ENCODE results near the gene ZBED4. TPM values are rescaled to one million over a fixed set of nuclear protein-coding genes. Genes with fewer than 3 reads are reported as not detected.

ZBED4 gene
- total RNA-seq, 1 experiment from 2014 or later, result 18.9 TPM

DNA sequence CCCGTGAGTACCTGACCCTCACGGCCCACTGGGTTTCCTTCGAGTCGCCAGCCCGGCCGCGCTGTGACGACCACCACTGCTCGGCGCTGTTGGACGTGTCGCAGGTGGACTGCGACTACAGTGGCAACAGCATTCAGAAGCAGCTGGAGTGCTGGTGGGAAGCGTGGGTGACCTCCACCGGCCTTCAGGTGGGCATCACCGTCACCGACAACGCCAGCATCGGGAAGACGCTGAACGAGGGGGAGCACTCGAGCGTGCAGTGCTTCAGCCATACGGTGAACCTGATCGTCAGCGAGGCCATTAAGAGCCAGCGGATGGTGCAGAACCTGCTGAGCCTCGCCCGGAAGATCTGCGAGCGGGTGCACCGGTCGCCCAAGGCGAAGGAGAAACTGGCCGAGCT is 32.2 kb downstream of the ZBED4 start:
- DNase-seq (ENCODE audit: low read depth, low spot score), result no peak
- in situ Hi-C loops (cut with HindIII; ENCODE audit: low pct_unique_long_range_greater_than_20kb, low sequenced_read_pairs), result no loop called here

DNA sequence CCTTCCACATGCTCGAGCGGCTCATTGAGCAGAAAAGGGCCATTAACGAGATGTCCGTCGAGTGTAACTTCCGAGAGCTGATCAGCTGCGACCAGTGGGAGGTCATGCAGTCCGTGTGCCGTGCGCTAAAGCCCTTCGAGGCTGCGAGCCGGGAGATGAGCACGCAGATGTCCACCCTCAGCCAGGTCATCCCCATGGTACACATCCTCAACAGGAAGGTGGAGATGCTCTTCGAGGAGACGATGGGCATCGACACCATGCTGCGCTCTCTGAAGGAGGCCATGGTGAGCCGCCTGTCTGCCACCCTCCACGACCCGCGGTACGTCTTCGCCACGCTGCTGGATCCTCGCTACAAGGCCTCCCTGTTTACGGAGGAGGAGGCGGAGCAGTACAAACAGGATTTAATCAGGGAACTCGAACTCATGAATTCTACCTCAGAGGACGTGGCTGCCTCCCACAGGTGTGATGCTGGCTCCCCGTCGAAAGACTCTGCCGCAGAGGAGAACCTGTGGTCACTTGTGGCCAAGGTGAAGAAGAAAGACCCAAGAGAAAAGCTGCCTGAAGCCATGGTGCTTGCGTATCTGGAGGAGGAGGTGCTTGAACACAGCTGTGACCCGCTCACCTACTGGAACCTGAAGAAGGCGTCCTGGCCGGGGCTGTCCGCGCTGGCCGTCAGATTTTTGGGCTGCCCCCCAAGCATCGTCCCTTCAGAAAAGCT is 32.9 kb downstream of the ZBED4 start:
- in situ Hi-C loops (cut with HindIII; ENCODE audit: low pct_unique_long_range_greater_than_20kb, low sequenced_read_pairs), result no loop called here
- no peak for DNase-seq (ENCODE audit: low read depth, low spot score)

DNA sequence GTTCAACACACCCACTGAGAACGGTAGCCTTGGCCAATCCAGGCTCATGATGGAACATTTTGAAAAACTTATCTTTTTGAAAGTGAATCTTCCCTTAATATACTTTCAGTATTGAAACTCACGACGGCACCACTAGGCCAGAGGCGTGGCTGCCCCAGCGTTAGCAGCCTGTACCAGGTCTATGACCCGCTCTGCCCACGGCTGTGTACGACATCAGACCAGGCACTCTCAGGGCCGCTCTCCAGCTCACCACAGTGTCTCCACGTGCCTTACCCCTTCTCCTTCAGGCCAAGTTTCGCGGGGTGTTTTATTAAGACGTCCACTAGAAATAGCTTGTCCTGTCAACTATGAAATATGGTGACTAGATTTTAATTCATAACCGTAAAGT is 33.4 kb downstream of the ZBED4 start:
- no peak for DNase-seq (ENCODE audit: low read depth, low spot score)
- in situ Hi-C loops (cut with HindIII; ENCODE audit: low pct_unique_long_range_greater_than_20kb, low sequenced_read_pairs), result no loop called here

DNA sequence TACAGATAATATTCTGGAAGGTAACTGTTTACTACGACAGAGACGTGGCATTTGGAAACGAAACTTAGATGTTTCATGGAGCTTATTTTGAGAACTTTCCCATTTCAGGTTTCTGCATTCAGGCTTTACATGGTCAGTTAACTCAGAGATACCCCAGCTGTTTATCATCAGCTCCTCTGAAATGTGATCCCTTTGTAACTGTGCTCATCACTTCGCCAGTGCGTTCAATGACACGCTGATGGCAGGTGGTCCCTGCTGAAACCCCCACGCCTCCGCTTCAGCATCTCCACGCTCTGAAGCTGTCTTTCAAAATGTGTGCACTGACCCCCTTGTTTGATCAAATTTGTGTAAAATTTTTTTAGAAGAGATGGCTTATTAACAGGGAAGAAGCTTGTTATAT is 34.1 kb downstream of the ZBED4 start:
- in situ Hi-C loops (cut with HindIII; ENCODE audit: low pct_unique_long_range_greater_than_20kb, low sequenced_read_pairs), result no loop called here
- no peak for DNase-seq (ENCODE audit: low read depth, low spot score)

DNA sequence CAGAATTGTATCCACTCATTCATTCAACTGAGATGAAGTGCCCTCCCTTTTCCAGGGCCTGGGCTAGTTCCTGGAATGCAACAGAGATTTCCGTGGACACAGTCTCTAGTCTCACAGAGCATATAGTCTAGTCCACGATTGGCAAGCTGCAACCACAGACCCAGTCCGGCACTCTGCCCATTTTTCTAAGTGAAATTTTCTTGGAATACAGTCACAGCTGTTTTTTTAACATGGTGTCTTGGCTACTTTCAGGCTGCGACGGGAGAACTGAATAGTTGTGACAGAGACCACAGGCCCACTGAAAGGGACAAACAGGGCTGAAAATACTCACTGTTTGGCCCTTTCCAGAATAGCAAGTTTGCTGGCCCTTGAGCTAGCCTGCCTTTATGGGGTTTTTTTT is 35.4 kb downstream of the ZBED4 start:
- DNase-seq (ENCODE audit: low read depth, low spot score), result no peak
- in situ Hi-C loops (cut with HindIII; ENCODE audit: low pct_unique_long_range_greater_than_20kb, low sequenced_read_pairs), result no loop called here

DNA sequence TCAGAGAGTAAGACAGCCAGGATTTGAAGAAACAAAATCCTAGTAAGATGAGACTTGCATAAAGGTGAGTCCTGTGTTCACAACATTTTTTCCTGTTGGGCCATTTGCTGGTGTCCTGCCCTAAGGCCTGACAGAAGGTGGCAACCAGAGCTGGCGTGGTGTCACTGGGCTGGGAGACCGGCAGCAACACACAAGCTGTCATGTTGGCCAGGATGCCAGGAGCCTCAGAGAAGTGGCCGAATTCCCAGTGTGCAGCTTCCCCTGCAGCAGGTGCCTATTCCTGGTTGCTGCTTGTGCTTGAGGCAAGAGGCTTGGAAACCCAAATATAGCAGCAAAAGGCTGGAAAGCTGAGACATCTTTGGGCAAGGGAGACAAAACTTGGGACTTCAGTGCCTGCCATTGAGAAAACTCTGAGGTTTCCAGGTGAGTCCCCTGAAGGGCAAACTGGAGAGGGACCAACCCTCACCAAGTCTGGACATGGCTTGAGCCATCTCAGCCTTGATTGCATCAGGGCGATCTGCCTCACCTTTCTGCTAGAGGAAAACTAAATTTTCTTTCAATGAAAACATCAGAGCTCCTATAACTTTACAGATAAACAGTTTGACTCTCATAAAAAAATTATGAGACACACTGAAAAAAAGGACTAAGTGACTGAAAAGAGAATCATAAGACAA is 38.7 kb downstream of the ZBED4 start:
- DNase-seq (ENCODE audit: low read depth, low spot score), result no peak
- in situ Hi-C loops (cut with HindIII; ENCODE audit: low pct_unique_long_range_greater_than_20kb, low sequenced_read_pairs), result no loop called here

DNA sequence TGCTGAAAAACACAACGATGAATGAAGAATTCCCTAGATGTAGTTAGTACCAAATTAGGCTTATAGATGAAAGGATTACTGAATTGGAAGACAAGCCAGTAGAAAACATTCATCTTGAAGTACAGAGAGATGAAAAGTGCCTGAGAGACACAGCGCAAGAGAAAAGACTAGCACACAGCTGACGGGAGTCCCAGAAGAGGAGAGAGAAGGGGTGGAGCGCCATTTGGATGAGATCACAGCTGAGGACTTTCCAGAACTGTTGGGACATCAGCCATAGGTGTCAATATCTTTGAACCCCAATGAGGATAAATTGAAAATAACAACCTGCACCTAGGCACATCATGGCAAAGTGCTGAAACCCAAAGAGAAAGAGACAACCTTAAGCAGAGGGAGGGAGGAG is 39.4 kb downstream of the ZBED4 start:
- no peak for DNase-seq (ENCODE audit: low read depth, low spot score)
- in situ Hi-C loops (cut with HindIII; ENCODE audit: low pct_unique_long_range_greater_than_20kb, low sequenced_read_pairs), result no loop called here

DNA sequence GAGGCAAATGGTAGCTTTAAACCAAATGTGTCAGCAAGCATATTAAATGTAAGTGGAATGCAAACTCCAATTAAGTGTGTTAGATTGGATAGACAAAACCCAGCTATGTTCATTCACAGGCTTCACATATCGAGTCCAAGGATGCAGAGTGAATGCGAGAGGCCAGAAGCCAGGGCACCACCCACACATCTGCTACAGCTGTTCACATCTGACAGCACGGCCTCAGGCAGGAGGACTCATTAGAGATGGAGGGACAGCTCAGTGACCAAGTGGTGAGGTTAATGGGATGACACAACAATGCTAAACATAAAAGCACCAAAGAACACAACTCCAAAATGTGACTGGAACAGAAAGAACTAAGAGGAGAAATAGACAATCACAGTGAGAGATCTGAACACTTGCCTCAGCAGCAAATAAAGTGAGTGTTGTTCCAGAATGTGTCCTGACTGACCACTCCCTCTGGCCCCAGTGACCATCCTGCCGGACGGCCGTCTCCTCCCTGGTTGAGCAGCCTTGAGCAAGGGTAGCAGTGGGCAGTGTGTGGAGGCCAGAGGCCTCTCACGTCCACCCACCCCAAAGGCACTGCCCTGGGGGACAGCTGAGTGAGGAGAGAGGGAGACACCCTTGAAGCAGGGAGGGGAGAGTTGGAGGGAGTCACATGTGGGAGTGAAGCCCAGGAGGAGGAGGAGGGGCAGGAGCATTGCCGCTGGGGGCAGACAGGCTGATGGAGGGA is 40.8 kb downstream of the ZBED4 start:
- no peak for DNase-seq (ENCODE audit: low read depth, low spot score)
- in situ Hi-C loops (cut with HindIII; ENCODE audit: low pct_unique_long_range_greater_than_20kb, low sequenced_read_pairs), result no loop called here

DNA sequence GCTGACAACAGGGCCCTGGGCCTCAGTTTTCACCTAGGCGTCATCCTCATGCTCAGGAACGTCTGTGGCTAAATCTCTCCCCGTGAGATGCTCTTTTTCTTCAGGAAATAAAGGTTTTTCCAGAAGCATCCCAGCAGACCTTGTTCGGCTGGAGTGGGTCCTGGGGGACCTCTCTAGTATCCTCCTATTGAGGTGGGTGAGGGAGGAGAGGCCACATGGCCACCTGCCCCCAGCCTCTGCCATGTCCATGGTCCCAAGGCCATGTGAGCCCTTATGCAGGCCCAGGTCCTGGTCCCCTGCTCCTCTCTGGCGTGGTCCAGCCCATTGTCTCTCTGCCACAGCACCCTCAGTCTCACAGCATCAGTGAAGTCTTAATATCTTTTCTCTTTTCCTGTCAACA is 42.6 kb downstream of the ZBED4 start:
- in situ Hi-C loops (cut with HindIII; ENCODE audit: low pct_unique_long_range_greater_than_20kb, low sequenced_read_pairs), result no loop called here
- no peak for DNase-seq (ENCODE audit: low read depth, low spot score)

DNA sequence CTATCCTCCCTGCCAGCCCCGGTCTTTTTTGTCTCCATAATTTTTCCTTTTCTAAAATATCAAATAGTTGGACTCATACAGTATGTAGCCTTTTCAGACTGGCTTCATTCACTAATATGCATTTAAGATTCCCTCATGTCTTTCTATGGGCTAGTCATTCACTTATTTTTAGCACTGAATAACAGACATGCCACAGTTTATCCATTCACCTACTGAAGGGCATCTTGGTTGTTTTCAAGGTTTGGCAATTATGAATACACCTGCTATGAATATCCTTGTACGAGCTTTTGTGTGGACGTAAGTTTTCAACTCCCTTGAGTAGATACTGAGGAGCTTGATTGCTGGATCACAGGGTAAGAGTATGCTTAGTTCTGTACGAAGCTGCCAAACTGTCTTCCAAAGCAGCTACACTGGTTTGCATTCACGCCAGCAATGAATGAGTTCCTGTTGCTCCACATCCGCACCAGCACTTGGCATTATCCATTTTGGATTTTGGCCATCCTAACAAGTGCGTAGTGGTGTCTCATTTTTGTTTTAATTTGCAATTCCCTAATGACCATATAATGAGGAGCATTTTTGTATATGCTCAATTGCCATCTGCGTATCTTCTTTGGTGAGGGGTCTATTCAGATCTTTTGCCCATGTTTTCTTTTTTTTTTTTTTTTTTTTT is 43.5 kb downstream of the ZBED4 start:
- in situ Hi-C loops (cut with HindIII; ENCODE audit: low pct_unique_long_range_greater_than_20kb, low sequenced_read_pairs), result no loop called here
- DNase-seq (ENCODE audit: low read depth, low spot score), result no peak

DNA sequence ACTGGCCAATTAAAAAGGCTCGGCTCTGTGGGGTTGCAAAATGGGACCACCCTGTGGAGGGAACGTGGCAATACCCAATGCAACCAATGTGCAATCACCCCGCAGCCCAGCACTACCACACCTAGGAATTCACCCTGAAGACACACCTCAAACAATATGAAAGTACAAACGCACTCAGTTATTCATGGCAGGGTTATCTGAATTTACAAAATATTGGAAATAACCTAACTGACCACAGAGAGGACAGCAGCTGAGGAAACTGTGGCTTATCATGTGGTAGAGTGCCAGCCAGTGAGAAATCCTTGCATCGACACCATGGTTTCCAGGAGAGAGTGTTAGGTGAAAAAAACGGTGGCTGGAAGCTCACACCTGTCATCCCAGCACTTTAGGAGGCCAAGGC is 45.9 kb downstream of the ZBED4 start:
- in situ Hi-C loops (cut with HindIII; ENCODE audit: low pct_unique_long_range_greater_than_20kb, low sequenced_read_pairs), result no loop called here
- DNase-seq (ENCODE audit: low read depth, low spot score), result no peak

DNA sequence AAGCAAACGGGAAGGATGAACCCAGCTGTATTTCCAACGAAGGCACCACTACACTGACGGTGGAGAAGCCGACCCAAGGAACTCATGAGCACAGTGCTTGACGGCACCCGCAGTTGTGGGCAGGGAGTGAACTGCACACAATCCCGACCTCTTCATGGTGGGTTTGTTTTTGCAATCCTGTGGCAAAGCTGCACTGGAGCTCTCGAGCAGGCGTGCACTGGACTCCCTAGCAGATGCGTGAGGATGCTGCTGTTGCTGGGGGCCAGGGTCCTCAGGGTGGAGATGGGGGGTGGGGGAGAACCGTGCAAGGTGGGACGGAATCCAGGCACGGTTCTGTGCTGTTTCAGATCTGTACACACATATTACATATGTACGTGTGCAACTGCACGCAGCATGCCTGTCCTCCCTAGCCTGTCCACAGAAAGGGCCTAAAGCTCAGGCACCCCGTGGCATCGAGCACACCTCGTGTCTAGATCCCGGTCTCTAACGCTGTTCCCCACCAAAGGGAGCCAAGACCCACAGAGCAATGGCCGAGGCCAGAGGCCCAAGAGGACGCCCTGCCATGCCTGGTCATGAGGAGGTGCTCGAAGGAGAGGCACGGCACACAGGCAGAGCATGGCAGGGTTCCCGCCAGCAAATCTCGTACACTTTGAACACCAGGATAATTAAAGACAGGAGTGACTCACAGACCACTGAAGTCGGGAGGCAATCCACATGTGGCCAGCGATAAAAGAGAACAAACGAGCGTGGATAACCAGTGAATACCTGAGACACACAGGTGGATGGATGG is 47.0 kb downstream of the ZBED4 start:
- DNase-seq (ENCODE audit: low read depth, low spot score), result no peak
- in situ Hi-C loops (cut with HindIII; ENCODE audit: low pct_unique_long_range_greater_than_20kb, low sequenced_read_pairs), result no loop called here

DNA sequence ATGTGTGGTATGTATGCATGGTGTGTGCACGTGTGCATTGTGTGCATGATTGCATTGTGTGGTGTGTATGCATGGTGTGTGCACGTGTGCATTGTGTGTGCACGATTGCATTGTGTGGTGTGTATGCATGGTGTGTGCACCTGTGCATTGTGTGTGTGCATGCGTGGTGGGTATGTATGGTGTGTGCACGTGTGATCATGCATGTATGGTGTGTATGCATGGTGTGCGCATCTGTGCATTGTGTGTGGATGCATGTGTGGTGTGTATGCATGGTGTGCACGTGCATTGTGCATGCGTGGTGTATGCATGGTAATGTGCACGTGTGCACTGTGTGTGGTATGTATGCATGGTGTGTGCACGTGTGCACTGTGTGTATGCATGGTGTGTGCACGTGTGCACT is 47.8 kb downstream of the ZBED4 start:
- DNase-seq (ENCODE audit: low read depth, low spot score), result no peak
- in situ Hi-C loops (cut with HindIII; ENCODE audit: low pct_unique_long_range_greater_than_20kb, low sequenced_read_pairs), result no loop called here

DNA sequence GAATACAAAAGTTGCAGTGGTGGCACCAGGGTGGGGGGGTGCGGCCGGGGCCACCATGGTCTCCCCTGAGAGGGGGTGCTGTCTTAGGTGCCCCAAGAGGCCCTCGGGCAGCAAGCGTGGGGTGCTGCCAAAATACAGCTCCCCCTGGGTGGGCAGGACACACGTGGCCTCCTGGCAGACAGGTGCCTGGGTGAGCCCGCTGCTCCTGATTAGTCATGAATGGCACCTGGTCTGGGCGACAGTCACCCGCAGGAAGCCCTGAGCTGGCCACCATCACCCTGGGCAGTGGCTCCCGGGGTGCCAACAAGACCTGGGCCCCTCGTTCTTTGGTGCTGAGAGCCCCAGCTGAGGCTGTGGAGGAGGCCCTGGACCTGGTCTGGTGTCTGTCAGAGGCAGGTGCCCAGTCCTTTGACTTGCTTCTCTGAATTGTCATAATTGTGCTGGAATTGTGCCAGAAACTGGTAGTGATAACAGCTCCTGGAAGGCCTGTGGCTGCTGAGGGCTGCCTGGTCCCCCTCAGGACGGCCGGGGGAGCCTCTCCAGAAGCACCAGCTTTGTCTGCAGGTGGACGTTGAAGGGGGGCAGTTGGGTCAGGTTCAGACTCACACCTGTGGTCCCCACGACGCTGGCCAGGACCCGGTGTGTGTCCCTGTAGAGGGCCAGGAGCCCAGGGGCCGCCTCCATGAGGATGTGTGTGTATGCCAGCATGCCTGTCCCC is 49.8 kb downstream of the ZBED4 start:
- in situ Hi-C loops (cut with HindIII; ENCODE audit: low pct_unique_long_range_greater_than_20kb, low sequenced_read_pairs), result no loop called here
- DNase-seq (ENCODE audit: low read depth, low spot score), result no peak

DNA sequence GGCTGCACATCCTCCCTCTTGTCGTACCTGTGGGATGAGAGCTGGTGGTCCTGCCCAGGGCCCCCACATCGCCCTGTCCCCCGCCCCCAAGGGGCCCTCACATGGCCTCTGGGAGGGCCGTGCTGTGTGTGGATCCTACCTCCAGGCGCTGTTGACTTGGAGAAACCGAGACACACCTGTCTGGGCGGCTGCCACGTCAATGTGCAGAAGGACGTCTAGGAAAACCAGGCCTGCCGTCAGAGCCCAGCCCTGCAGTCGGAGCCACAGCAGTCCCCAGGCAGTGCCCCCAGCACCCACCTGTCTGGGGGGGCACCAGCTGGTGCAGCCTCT is 50.4 kb downstream of the ZBED4 start:
- no peak for DNase-seq (ENCODE audit: low read depth, low spot score)
- in situ Hi-C loops (cut with HindIII; ENCODE audit: low pct_unique_long_range_greater_than_20kb, low sequenced_read_pairs), result no loop called here

DNA sequence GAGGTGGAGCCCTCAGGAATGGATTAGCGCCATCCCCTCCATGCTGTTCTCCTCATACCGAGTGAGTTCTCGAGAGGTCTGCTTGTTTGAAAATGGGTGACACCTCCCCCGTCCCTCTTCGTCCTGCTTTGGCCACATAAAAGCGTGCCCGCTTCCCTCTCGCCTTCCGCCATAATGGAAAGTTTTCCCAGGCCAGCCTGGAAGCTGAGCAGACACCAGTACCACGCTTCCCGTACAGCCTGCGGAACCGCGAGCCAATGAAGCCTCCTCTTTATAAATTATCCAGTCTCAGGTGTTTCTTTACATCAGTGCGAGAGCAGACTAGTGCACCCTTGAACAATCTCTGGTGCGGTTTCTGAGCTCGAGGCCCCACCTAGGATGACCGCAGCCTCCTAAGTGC is 51.8 kb downstream of the ZBED4 start:
- DNase-seq (ENCODE audit: low read depth, low spot score), result no peak
- in situ Hi-C loops (cut with HindIII; ENCODE audit: low pct_unique_long_range_greater_than_20kb, low sequenced_read_pairs), result no loop called here

DNA sequence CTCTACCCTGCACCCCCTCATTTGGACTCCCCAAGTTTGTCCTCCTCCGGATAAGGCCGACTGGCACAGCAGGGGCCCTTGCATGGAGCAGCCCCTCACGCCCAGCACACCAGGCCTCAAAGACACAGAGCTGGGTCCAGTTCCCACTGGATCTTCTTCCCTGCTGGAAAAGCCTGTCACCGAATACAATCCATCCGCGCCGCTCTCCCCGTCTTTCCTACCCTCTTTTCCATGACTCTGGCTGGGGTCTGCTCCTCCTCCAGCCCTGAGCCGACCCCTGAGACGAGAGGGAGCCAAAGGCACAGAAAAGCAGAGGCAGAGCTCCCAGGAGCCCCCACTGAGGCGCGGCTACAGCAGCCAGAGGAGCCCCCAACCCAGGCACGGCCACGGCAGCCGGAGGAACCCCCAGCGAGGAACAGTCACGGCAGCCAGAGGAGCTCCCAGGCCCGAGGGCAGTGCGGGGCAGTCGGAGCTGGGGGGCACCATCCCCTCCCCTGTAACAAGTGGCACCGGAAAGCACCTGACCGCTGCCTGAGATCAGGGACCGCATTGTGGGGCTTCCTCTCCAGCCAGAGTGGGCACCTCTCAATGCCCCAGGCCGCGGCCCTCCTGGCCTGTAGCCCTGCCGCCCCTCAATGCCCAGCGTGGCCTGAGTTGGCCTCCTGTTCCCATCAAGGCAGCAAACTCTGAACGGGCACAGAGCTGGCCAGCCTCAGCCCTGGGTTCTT is 52.6 kb downstream of the ZBED4 start:
- in situ Hi-C loops (cut with HindIII; ENCODE audit: low pct_unique_long_range_greater_than_20kb, low sequenced_read_pairs), result no loop called here
- no peak for DNase-seq (ENCODE audit: low read depth, low spot score)

Measured in SK-MEL-5 (cell line).